Activated CD8-positive, alpha-beta memory T cell treated with anti-CD3 and anti-CD28 coated beads, Interleukin-2, amount 50 U/mL, for 24 hours (primary cell): Measurements from ENCODE around the gene TESK2.
A peak's percentile ranks its signal among the peaks of the same experiment; 100 is the strongest.

Source experiments
- DNase-seq: peaks from one replicate; pipeline ENCODE4 v3.0.0-alpha.2; 2020; ENCODE audit errors: extremely low read depth

TESK2 gene

DNA sequence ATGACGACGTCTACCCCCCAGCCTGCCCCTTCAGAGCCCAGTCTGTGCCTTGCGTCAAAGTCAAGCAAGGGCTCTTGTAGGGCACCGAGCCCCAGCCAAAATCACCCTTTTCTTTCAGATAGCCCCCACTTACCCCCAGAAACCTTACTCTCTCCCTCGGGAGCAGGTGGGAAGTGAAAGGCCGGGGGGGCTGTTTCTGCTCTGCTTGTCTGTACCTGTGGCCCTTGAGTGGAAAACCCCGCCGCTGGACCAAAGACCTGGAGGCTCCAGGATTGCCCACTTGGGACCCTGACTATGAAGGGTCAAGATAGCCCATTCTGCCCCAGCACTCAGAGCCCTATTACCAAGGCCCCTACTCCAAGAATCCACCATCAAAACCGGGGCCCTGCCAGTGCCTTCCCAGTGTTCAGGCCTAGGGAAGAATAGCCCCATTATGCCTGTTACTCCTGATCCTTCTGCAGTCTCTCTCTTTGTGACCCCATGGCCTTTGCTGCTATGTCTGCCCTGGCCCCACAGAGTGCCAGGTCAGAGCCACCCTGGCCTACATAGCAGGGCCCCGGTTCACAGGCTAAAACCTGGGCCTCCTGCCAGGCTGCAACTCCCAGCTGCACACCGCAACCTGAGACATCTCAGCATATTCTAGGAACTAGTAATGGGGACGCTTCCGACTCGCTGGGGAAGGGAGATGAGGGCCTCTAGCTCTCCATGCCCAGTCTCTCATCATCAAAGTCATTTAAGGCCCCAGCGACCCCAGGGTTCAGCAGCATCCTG, 186.5 kb downstream of the TESK2 start:
- no peak for DNase-seq

DNA sequence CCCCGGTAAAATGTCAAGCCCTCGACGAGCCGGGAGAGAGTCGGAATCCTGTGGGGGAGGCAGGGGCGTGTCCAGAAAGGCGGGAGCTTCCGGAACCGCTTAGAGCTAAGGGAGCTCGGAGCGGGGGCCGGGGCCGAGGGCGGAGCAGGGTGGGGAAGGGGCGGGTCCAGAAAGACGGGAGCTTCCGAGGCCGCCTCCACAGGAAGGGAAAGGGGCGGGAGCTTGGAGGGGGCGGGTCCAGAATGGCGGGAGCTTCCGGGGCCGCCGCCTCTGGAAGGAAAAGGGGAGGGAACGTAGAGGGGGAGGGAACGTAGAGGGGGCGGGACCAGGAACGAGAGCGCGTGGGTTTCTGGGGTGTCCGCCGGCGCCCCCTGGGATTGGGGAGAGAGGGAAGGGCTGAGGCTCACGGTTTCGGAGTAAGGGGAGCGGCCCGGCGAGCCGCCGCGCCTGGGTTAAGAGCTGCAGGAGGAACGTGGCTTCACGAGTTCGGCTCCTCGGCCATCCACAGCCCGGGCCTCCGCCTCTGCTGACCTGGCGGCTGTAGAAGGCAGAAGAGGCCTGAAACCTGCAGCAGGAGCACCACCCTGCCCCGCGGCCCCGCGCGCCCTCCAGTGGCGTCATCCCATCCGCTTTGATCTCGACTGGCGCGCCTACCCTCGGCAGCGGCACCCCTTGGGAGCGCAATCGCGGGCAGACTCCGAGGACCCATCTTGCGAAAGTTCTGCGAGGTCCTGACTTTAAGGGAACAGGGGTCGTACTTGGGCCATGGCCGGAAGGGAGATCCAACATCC, 187.2 kb downstream of the TESK2 start:
- peak; percentile 97 for DNase-seq

- DNase-seq, result no peak
These were observed 188.3 kb downstream of the TESK2 start for GRCh38 chr1:45302505-45303150.

DNA sequence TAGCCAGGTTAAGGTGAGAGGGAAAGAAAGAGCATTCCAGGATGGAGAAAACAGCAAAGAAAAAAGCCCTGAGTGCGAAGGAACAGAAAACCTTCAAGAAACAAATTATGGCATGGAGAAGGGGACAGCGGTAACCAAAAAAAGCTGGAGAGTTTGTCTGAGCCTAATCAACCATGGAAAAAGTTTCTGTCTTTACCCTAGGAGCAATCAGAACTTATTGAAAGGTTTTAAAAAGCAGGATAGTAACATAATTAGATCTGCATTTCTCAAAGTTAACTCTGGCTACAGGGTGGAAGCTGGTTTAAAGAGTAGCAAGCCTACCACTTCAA, 190.3 kb downstream of the TESK2 start:
- DNase-seq, result no peak

- no peak for DNase-seq
These were observed 190.8 kb downstream of the TESK2 start for GRCh38 chr1:45299981-45300668.

GRCh38 chr1:45299296-45299695, 191.7 kb downstream of the TESK2 start:
- no peak for DNase-seq

- DNase-seq, result no peak
These were observed 193.2 kb downstream of the TESK2 start for GRCh38 chr1:45297666-45298356.
